GM11168 (cell line): ENCODE measurements around the gene ADAMTS19.

Experiments used
- in situ Hi-C: fragments of 300-500 bp; cut with MboI; formaldehyde crosslinking; loops from one replicate; pipeline ENCODE4 v1.12.0; 2022; ENCODE audit warnings: low sequenced_read_pairs; ENCODE audit not compliant: unreplicated experiment

The ADAMTS19 gene

GRCh38 chr5:129474544-129474943 is 14.4 kb downstream of the ADAMTS19 start:
- in situ Hi-C loops = no loop called here

GRCh38 chr5:129476751-129477150 is 16.7 kb downstream of the ADAMTS19 start:
- in situ Hi-C loops = no loop called here

DNA sequence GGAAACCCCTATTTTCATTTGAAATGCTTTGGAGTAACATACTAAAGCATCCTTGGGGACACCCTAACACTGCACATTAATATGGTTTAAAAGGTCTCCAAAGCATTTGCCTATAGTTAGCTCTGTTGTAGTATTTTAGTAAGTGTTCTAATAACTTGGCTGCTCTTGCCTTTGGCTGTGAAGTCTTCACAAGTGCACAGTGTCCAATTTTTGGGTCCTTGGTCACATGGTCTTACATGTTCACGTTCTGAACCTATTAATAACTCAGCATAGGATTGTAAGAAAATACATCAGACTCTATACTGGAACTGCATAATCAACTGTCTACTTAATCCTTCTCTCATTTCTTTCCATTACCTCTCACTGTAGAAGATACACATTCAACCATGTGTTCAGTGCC is 17.4 kb downstream of the ADAMTS19 start:
- in situ Hi-C loops = no loop called here

DNA sequence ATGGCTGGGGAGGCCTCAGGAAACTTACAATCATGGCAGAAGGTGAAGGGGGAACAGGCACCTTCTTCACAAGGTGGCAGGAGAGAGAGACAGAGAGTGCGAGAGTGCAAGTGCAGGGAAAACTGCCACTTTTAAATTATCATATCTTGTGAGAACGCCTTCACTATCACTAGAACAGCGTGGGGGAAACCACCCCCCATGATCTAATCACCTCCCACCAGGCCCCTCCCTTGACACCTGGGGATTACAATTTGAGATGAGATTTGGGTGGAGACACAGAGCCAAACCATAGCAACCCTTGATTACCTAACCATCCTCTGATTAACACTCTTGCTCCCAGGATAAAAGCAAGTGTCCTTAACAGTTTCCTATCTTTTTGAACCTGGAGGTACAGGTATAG is 21.1 kb downstream of the ADAMTS19 start:
- in situ Hi-C loops = no loop called here

DNA sequence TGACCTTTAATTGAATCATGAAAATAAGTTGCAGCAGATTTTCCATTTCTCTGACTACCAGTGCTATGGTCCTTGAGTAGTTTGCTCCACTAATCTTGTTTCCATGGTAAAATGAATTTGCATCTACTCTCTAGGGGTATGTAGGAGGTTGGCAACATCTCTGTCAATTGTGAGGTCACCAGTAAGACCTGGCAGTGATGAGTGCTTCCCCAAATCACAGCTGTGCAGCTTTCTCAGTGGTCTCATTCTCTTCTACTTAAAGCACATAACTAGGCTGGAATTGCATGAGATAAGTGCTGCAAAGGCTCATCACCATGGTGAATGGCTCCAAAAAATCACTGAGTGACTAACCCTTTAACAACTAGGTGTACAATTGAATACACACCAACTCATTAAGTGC is 36.3 kb downstream of the ADAMTS19 start:
- in situ Hi-C loops = no loop called here

DNA sequence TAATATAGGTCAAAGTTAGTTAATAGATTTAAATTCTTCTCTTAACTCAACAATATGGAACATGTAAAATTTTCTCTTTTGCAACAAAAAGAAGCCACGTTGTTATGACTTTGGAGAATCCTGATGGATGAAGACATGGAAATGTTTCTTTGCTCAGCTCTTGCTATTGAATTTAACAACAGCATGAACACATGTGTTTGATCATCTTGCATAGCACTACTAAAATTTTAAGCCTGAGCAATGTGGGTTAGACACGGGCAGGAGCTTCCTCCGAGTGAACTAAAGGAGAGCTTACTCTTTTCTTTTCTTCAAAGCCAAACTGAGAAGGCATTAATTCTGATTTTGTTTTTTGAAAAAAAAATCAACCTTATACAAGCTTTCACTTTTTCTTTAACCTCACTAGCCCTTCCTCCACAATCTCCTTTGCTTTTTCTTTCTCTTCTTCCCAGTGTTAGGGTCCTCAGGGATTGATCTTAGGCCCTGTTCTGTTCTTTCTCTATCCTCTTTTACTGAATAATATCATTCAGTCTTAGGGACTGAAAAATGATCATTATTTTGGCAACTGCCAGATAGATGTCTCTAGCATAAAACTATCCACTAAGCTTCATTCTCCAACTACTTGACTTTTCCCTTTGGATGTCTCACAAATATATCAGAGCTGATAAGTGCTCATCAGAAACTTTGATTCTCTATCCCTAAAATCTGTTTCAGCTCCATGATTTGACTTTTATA is 36.9 kb downstream of the ADAMTS19 start:
- in situ Hi-C loops = no loop called here

DNA sequence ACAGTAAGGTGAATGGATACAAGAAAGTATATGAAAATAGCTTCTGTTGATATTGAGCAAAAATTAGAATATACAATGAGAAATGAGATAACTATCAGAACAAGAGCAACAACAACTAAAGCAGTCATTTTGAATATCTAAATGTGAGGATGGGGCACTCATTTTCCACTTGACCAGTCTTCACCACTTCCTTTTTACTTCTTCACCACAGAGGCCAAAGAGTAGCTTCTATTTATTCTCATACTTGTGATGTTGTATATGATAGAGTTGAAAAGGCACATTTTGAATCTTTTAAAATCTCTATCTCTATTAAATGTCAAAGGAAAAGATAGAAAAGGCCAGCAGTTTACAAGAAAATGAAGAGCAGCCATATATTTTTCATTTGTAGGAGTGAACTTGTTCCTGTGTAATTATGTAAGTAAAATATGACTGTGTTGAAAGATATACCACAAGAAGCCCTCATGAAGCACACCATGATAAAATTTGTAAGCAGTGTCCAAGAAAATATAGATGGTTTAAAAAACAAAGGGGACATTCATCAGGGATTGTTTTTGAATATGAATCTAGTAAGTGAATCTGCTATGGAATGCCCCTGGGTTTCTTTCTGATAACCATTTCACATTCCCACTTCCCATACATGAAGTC is 39.2 kb downstream of the ADAMTS19 start:
- in situ Hi-C loops = no loop called here

GRCh38 chr5:129500101-129500500 is 40.0 kb downstream of the ADAMTS19 start:
- in situ Hi-C loops = no loop called here

DNA sequence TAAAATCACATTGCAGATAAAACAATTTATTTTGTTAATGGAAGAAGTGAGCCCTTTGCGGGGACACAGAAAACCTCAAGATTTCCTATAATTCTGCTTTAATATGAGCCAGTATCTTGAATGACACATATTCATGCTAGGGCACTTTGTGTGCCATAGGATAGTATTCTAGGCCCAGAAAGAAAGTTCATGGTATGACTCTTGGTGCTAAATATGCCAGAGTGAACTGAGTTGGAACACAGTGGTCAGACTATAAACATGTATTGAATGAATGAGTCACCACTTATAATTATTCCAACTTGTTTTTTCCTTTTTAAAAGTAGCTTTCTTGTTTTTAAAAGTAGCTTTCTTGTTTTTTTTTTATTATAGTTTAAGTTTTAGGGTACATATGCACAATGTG is 46.0 kb downstream of the ADAMTS19 start:
- in situ Hi-C loops = no loop called here

DNA sequence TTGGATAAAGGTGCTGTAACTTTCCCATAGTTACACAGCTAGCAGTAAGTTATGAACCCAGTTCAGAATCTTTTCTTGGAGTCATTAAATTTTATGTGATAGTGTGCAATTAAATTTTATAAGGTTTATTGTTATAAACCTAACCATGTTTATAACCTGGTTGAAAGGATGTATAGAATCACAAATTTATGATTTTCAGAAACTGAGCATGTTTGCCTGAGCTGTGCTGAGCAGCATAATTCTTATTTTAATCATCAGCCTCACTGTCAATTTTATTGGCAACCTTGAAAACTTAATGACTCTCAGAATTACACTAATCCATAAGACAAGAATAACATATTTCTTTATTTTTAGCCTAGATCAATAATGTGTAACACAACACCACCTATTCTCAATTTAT is 46.9 kb downstream of the ADAMTS19 start:
- in situ Hi-C loops = no loop called here

DNA sequence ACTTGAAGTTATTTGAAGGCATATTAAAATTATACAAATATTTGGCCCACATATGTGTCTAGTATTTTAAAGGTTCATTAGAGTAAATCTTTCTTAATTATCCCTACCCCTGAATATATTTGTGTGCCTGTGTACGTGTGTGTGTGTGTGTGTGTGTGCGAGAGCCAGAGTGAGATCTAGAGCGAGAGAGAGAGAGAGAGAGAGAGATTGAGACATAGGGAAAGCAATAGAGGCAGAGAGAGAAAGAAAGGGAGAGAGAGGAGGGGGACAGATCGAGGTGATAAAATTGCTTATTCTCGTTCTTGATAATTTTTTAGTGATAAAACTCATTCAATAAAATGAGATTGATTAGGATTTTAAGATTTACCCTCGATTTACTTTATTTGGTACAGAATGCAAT is 47.4 kb downstream of the ADAMTS19 start:
- in situ Hi-C loops = no loop called here

- in situ Hi-C loops = no loop called here
Observed at GRCh38 chr5:129508606-129509005, 48.5 kb downstream of the ADAMTS19 start.

GRCh38 chr5:129509363-129509975 is 49.4 kb downstream of the ADAMTS19 start:
- in situ Hi-C loops = no loop called here

DNA sequence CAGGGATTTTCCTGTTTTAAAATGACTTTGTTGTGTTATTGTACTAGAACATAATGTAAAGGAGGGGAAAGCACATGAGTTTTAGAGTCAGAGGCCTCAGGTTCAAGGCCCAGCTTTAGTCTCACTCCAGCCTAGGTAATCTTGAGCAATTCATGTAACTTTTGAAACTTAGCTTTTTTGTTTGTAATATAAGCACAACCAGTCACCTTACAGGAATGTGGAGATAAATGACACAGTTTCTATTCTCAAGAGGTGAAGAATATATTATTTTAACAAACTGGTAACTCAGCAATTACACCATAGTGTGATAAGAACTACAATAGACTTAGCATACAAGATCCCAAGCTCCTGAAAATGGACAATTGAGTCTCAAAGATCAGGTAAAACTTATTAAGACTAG is 51.2 kb downstream of the ADAMTS19 start:
- in situ Hi-C loops = no loop called here

DNA sequence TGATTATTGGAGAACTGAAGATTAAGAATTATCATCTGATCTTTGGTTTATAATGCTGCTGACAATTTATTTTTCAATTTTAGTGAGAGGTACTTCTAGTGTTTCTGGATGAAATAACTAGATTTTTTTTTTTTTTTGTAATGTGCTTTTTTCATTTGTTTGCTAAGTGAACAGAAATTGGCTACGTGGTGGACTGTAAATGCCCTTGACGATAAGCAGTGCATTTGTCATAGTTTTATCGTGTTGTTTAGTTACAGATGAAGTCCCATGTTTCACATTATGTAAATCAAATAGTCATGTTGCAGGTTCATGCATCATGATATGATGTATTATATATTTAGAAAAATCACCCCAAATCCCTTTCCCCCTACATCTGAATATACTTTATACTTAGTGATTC is 81.0 kb downstream of the ADAMTS19 start:
- in situ Hi-C loops = no loop called here

DNA sequence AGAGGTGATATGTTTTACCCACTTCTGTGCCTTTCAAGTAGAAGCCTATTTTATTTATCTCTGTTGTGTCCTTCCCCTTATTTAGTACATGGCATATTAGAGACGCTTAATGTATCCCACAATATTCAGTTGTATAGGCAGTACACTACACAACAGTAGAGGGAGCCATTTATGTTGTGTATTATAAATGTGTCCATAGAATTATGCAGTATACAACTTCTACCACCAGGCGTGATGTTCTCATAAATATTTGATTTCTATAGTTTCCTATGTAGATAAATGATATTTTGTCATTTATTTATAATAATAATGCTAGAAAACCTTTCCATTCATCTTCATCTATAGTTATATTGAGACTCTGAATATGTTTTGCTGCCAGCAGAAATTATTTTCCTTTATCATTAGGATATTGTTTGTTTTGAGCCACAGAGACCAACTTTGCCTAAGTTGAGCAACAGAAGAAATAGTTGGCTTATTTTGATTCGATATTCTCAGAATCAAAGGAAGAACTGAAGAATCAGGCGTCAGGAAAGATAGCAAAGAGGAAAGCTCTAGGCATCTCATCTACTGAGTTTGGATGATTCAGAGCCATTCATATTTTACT is 81.7 kb downstream of the ADAMTS19 start:
- in situ Hi-C loops = no loop called here

- in situ Hi-C loops = no loop called here
Observed at GRCh38 chr5:129547137-129547536, 87.0 kb downstream of the ADAMTS19 start.

DNA sequence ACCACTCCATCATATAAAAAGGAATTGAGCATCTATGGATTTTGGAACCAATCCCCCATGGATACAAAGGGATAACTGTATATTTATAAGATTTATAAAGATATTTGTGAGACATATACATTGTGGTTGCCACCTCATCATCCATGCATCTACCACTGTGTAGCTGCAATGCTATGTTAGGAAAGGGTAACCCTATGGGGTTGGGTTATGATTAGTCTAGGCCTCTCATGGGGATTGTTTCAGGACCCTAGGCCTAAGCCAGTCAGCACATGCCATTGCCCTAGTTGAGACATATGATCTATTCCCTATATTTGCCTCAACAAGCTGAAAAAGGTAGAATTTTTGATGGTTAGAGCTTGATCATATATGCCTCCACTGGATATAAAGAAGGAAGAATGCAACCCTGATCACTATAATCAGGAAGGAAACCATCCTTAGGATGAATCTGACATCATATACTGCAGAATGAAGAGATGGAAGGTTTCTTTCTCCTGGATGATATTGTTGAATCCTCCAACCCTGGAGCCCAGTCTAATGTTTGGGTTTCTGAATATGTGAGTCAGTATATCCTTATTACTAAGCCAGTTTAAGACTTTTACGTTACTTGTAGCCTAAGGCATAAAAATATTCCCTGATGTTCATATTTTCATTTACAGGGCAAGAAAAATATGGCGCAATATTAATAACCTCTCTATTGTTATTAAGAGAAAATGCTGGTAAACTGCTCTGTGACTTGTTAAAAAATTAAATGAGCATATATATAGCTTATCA is 94.2 kb downstream of the ADAMTS19 start:
- in situ Hi-C loops = no loop called here

- in situ Hi-C loops = no loop called here
Observed at GRCh38 chr5:129563585-129563984, 103.5 kb downstream of the ADAMTS19 start.

DNA sequence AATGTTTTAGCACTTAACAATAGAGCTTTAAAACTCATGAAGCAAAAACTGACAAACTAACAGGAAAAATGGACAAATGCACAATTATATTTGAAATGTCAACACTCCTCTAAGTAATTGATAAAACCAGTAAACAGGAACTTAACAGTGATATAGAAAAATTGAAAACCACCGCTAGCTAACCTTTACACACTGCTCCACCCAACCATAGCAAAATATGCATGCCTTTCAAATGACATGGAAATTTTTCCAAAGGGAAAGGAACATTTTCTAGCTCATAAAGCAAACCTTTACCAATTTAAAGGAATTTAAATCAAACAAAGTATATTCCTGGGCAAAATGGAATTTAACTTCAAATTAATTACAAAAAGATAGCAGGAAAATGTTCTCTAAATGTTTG is 109.2 kb downstream of the ADAMTS19 start:
- in situ Hi-C loops = no loop called here

- in situ Hi-C loops = no loop called here
Observed at GRCh38 chr5:129572060-129572459, 112.0 kb downstream of the ADAMTS19 start.
